DOHH2 (cell line): ENCODE data around the gene NKPD1.
A peak's percentile ranks its signal among the peaks of the same experiment; 100 is the strongest.

ENCODE experiments used
- CTCF ChIP-seq: fragments of 200-600 bp; sonication (generic); IDR thresholded peaks from one replicate; pipeline ENCODE4 v1.5.1; 2014; ENCODE audit warnings: antibody characterized with exemption, mild to moderate bottlenecking, low read depth, low read length; ENCODE audit not compliant: poor library complexity, severe bottlenecking
- EZH2phosphoT487 ChIP-seq: fragments of 200-600 bp; sonication (generic); IDR thresholded peaks from 2 replicates; pipeline ENCODE4 v1.6.1; 2017; ENCODE audit warnings: borderline replicate concordance, mild to moderate bottlenecking, antibody characterized with exemption, low read length, moderate library complexity, mixed read lengths

GRCh38 chr19:45161738-45162607, 1.2 kb upstream of the NKPD1 start:
- peak; percentile 31 for TF ChIP-seq CTCF
- TF ChIP-seq EZH2phosphoT487 = no peak
